Neutrophil (primary cell): ENCODE measurements around the gene C1orf141.

ENCODE experiments used
- H3K27ac ChIP-seq: fragments of 200-600 bp; sonication (generic); 2 replicates; pipeline ENCODE4 v1.5.1; 2016; ENCODE audit warnings: mild to moderate bottlenecking, moderate library complexity
- H3K27me3 ChIP-seq: fragments of 200-600 bp; sonication (generic); 2 replicates; pipeline ENCODE4 v1.6.0; 2016; ENCODE audit warnings: mild to moderate bottlenecking
- H3K36me3 ChIP-seq: fragments of 200-600 bp; sonication (generic); 2 replicates; pipeline ENCODE4 v1.5.1; 2017
- H3K4me1 ChIP-seq, 2 experiments: fragments of 200-600 bp in 1 of 2; sonication (generic) in 1 of 2; 1 replicate in 1 of 2; 2 replicates in 1 of 2; pipeline versions ENCODE4 v1.5.1 to v1.6.1; 2013 to 2016; ENCODE audit warnings: low read depth in 1 of 2, low read length in 1 of 2, mild to moderate bottlenecking in 1 of 2, moderate library complexity in 1 of 2; ENCODE audit not compliant: control insufficient read depth in 1 of 2, insufficient read depth in 1 of 2
- H3K4me3 ChIP-seq, 2 experiments: fragments of 200-600 bp in 1 of 2; sonication (generic) in 1 of 2; 1 replicate in 1 of 2; 2 replicates in 1 of 2; pipeline ENCODE4 v1.5.1; 2013 to 2016; ENCODE audit warnings: low read depth in 1 of 2, low read length in 1 of 2, mild to moderate bottlenecking in 1 of 2, moderate library complexity in 1 of 2
- H3K9me3 ChIP-seq: fragments of 200-600 bp; sonication (generic); 2 replicates; pipeline ENCODE4 v1.5.1; 2016
- CTCF ChIP-seq: fragments of 200-600 bp; sonication (generic); IDR thresholded peaks from 2 replicates; pipeline ENCODE4 v1.5.1; 2016; ENCODE audit warnings: antibody characterized with exemption

C1orf141 gene

GRCh38 chr1:67134695-67135094 is at the start of gene C1orf141:
Gene C1orf141 (minus strand): TSS chr1:67134970. CDS start chr1:67127240, 7,730 bp downstream.
- Histone ChIP-seq H3K27ac (no peak within 1 kb of the TSS), H3K4me1 (peaks cover 4 to 5% of the 10 kb centered on the region in 2 experiments), H3K27me3 (peaks cover 11% of the 10 kb centered on the region), H3K36me3 (no peaks in the 10 kb centered on the region), H3K9me3 (no peaks in the 10 kb centered on the region), H3K4me3 (peak within 1 kb of the TSS in 1 of 2 experiments; percentile 8)
- TF ChIP-seq CTCF = no peak

- no peak for TF ChIP-seq CTCF
- no peaks in the 10 kb centered on the region for H3K4me1 ChIP-seq
Measured at GRCh38 chr1:67175530-67176087, 40.8 kb upstream of the C1orf141 start.

GRCh38 chr1:67174716-67175284 is 40.0 kb upstream of the C1orf141 start:
- H3K4me1 ChIP-seq = no peaks in the 10 kb centered on the region
- no peak for TF ChIP-seq CTCF
- no peak overlapping the region for H3K27ac ChIP-seq

More at GRCh38 chr1:67175530-67176087, 40.8 kb upstream of the C1orf141 start:
- Histone ChIP-seq H3K36me3 (no peaks in the 10 kb centered on the region), H3K27ac (no peak overlapping the region), H3K4me3 (no peak overlapping the region), H3K9me3 (no peaks in the 10 kb centered on the region), H3K27me3 (no peaks in the 10 kb centered on the region)

GRCh38 chr1:67173988-67174387 is 39.2 kb upstream of the C1orf141 start:
- no peaks in the 10 kb centered on the region for H3K36me3 ChIP-seq
- no peaks in the 10 kb centered on the region for H3K4me1 ChIP-seq
- no peaks in the 10 kb centered on the region for H3K9me3 ChIP-seq
- no peak for TF ChIP-seq CTCF
- no peak overlapping the region for H3K4me3 ChIP-seq
- H3K27ac ChIP-seq = no peak overlapping the region
- H3K27me3 ChIP-seq = no peaks in the 10 kb centered on the region

More at GRCh38 chr1:67174716-67175284, 40.0 kb upstream of the C1orf141 start:
- Histone ChIP-seq H3K9me3 (no peaks in the 10 kb centered on the region), H3K36me3 (no peaks in the 10 kb centered on the region), H3K4me3 (no peak overlapping the region), H3K27me3 (no peaks in the 10 kb centered on the region)

GRCh38 chr1:67171978-67172377 is 37.2 kb upstream of the C1orf141 start:
- Histone ChIP-seq H3K4me3 (no peak overlapping the region), H3K27me3 (peaks cover 6% of the 10 kb centered on the region), H3K36me3 (no peaks in the 10 kb centered on the region), H3K9me3 (no peaks in the 10 kb centered on the region), H3K27ac (no peak overlapping the region), H3K4me1 (no peaks in the 10 kb centered on the region)
- TF ChIP-seq CTCF = no peak
